OCI-LY7 (cell line): ENCODE data around the gene STAM2.
"Not testable (repeated sequence)": the region's sequence is repeated elsewhere in the genome, so short reads cannot be mapped to it uniquely, and the experiment has no call there.

Experiments used
- EZH2phosphoT487 ChIP-seq: fragments of 200-600 bp; sonication (generic); IDR thresholded peaks from 2 replicates; pipeline ENCODE4 v1.6.1; 2018; ENCODE audit warnings: low read depth, borderline replicate concordance, mild to moderate bottlenecking, mixed run types, antibody characterized with exemption, low read length, moderate library complexity, mixed read lengths
- TF ChIP-seq, protein P1 (sequence below): fragments of 200-600 bp; sonication (generic); conservative IDR thresholded peaks from 2 replicates; pipeline ENCODE4 v1.5.1; 2014; ENCODE audit warnings: mild to moderate bottlenecking, antibody characterized with exemption, low read length, moderate library complexity, mixed read lengths

DNA sequence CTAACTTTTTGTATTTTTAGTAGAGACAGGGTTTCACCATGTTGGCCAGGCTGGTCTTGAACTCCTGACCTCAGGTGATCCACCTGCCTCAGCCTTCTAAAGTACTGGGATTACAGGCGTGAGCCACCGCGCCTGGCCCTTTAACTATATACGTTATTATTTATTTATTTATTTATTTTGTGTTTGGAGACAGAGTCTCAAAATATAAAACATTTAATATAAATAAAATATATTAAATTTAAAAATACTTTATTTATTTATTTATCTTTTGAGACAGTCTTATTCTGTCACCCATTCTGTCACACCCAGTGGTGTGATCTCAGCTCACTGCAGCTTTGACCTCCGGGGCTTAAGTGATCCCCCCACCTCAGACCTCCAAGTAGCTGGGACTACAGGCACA lies 11.2 kb upstream of the STAM2 start:
- TF ChIP-seq, protein P1, sequence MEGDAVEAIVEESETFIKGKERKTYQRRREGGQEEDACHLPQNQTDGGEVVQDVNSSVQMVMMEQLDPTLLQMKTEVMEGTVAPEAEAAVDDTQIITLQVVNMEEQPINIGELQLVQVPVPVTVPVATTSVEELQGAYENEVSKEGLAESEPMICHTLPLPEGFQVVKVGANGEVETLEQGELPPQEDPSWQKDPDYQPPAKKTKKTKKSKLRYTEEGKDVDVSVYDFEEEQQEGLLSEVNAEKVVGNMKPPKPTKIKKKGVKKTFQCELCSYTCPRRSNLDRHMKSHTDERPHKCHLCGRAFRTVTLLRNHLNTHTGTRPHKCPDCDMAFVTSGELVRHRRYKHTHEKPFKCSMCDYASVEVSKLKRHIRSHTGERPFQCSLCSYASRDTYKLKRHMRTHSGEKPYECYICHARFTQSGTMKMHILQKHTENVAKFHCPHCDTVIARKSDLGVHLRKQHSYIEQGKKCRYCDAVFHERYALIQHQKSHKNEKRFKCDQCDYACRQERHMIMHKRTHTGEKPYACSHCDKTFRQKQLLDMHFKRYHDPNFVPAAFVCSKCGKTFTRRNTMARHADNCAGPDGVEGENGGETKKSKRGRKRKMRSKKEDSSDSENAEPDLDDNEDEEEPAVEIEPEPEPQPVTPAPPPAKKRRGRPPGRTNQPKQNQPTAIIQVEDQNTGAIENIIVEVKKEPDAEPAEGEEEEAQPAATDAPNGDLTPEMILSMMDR, result not testable (repeated sequence)
- TF ChIP-seq EZH2phosphoT487, result not testable (repeated sequence)
